Activated T-cell treated with anti-CD3 and anti-CD28 coated beads, Interleukin-2, amount 50 U/mL, for 24 hours (primary cell): ENCODE results near the gene MFAP3L.

Experiments
- DNase-seq: peaks from one replicate; pipeline ENCODE4 v3.0.0-alpha.2; 2020
- H3K27ac Mint-ChIP-seq: 2 replicates; pipeline ENCODE4 v1.8.0; 2020; ENCODE audit warnings: mild to moderate bottlenecking, mixed read lengths
- H3K27me3 Mint-ChIP-seq: 2 replicates; pipeline ENCODE4 v1.8.0; 2020; ENCODE audit warnings: mixed read lengths
- H3K36me3 Mint-ChIP-seq: 2 replicates; pipeline ENCODE4 v1.8.0; 2020; ENCODE audit warnings: low read depth, mixed read lengths
- H3K4me1 Mint-ChIP-seq: 2 replicates; pipeline ENCODE4 v1.8.0; 2020; ENCODE audit warnings: low read depth, mixed read lengths
- H3K4me3 Mint-ChIP-seq: 2 replicates; pipeline ENCODE4 v1.8.0; 2020; ENCODE audit warnings: mild to moderate bottlenecking, moderate library complexity, mixed read lengths
- H3K9me3 Mint-ChIP-seq: 2 replicates; pipeline ENCODE4 v1.8.0; 2020; ENCODE audit warnings: mixed read lengths

MFAP3L gene

GRCh38 chr4:170007113-170007512, 19.1 kb downstream of the MFAP3L start:
- H3K36me3 Mint-ChIP-seq: no peaks in the 10 kb centered on the region
- H3K9me3 Mint-ChIP-seq: no peaks in the 10 kb centered on the region
- DNase-seq: no peak
- H3K27me3 Mint-ChIP-seq: peaks cover 18% of the 10 kb centered on the region
- H3K4me3 Mint-ChIP-seq: no peak overlapping the region
- no peak overlapping the region for H3K27ac Mint-ChIP-seq
- peaks cover 6% of the 10 kb centered on the region for H3K4me1 Mint-ChIP-seq

DNA sequence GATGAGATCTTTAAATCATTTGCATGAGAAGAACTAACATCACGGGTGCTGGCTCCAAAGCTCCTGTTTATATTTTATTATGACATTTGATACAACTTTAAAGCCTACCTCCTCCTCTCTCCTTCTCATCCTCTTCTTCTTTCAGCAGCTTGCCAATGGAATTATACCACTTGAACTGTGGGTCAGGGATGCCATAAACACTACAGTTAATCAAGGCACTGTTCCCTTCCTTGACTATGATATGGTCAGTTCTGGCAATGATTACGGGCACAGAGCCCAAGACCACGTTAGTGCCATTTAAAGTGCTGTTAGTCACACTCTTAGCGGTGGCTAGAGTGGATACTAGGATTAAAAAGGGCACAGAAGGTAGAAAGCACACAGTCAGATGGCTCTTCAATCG, 20.7 kb downstream of the MFAP3L start:
- Mint-ChIP-seq H3K27ac (no peak overlapping the region), H3K9me3 (no peaks in the 10 kb centered on the region), H3K4me1 (peaks cover 6% of the 10 kb centered on the region), H3K36me3 (no peaks in the 10 kb centered on the region), H3K27me3 (peaks cover 18% of the 10 kb centered on the region), H3K4me3 (no peak overlapping the region)
- no peak for DNase-seq

DNA sequence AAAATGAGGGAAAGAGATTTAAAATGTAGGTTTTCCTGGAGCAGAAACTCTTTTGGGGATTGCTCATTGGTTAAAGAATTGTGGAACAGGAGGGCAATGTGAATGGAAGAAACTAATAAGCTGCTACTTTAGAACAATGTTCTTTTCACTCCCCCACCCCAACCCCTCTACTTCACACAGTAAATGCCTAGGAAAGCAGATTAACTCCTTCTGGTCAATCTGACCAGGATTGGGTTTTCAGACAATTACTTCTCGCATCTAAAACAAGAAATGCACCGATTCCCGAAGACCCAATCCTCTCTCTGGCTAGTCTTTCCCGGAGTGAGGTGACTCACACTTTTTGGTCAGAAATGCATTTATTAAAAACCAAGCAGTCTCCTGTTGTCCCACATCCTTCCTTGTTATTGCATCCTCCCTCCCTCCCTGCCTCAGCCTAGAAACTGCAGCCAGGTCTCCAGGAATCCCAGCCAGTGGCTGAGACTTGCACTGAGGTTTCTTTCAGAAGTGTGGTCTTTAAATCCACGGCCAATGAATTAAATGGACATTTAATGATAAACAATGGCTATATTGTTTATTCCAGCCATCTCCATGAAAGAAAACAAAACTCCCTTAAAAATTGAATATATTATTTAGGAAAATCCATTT, 21.4 kb downstream of the MFAP3L start:
- Mint-ChIP-seq H3K27ac (no peak overlapping the region), H3K4me3 (no peak overlapping the region), H3K9me3 (no peaks in the 10 kb centered on the region), H3K27me3 (peaks cover 14% of the 10 kb centered on the region), H3K4me1 (peaks cover 6% of the 10 kb centered on the region), H3K36me3 (no peaks in the 10 kb centered on the region)
- no peak for DNase-seq

- H3K9me3 Mint-ChIP-seq: no peaks in the 10 kb centered on the region
- DNase-seq: no peak
- H3K36me3 Mint-ChIP-seq: no peaks in the 10 kb centered on the region
- H3K27me3 Mint-ChIP-seq: peaks cover 8% of the 10 kb centered on the region
- H3K4me1 Mint-ChIP-seq: peaks cover 6% of the 10 kb centered on the region
- no peak overlapping the region for H3K4me3 Mint-ChIP-seq
- H3K27ac Mint-ChIP-seq: no peak overlapping the region
Measured at GRCh38 chr4:170003071-170004070, 22.8 kb downstream of the MFAP3L start.

- no peak for DNase-seq
- Mint-ChIP-seq H3K4me3 (no peak overlapping the region), H3K36me3 (no peaks in the 10 kb centered on the region), H3K4me1 (no peaks in the 10 kb centered on the region), H3K27ac (no peak overlapping the region), H3K27me3 (no peaks in the 10 kb centered on the region), H3K9me3 (no peaks in the 10 kb centered on the region)
Measured at GRCh38 chr4:170001745-170002267, 24.4 kb downstream of the MFAP3L start.

DNA sequence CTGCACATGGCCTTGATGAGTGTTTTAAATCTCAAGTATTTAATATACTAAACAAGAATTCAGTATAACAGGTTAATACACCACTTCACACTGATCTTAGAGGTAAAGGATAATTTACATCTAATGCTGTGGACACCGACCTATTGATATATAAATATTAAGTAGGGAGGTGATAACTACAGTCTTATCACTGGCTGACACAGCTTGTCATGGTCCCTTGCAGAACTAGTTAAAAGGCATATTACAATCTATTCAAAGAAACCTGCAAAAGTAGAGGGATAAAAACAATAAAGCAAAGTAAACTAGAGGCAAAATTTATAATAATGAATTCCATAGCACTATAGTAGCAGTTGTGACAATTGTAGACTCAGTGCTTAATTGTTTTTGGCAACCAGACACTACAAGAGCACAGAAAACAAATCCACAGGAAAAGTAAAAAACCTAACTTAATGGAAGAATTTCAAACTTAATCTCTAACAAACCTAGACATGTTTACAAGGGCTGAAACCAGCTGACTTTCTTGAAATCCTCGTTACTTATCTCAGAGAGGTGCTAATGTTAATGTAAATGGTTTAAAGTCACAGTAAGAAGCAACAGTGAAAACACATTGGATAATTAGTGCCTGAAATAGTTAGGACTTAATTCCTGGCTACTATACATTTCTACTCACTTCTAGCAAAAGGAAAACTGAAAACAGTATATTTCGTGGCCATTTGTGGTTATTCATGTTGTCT, 25.0 kb downstream of the MFAP3L start:
- Mint-ChIP-seq H3K36me3 (no peaks in the 10 kb centered on the region), H3K9me3 (no peaks in the 10 kb centered on the region), H3K27ac (no peak overlapping the region), H3K4me3 (no peak overlapping the region), H3K4me1 (no peaks in the 10 kb centered on the region), H3K27me3 (no peaks in the 10 kb centered on the region)
- no peak for DNase-seq

DNA sequence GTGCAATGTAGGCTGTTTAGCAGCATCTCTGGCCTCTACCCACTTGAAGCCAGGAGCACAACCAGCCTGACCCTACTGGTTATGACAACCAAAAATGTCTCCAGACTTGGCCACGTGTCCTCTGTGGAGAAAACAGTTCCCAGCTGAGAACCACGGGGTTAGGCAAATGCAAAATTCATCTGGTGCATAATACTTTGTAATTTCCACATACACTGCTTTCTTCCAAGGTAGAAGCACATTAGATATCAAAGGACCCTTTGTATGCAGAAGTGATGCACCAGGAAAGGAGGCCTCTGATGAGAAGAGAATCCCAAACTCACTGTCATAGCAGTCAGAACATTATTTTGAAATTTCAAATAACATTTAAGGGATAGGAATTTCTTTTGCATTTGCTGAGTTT, 26.3 kb downstream of the MFAP3L start:
- Mint-ChIP-seq H3K4me3 (no peak overlapping the region), H3K27me3 (no peaks in the 10 kb centered on the region), H3K9me3 (no peaks in the 10 kb centered on the region), H3K36me3 (no peaks in the 10 kb centered on the region), H3K4me1 (no peaks in the 10 kb centered on the region), H3K27ac (no peak overlapping the region)
- DNase-seq: no peak

DNA sequence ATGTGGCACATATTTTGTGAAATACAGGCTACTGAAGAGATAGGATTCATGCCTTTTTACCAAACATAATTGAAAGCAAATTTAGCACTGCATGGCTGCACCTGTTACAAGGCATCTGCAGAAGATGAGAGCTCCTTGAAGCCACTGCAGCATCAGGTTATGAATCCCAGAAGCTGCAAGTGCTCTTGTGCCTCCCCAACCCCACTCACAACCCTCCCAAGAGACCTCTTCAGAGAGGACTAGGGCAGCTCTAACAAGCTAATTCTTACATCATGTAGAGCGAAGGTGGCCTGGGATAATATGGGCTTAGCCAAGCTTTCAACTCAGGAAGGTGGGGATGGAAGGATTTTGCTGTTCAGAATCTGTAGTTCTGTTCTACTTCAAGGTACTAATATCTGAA, 27.2 kb downstream of the MFAP3L start:
- Mint-ChIP-seq H3K27me3 (no peaks in the 10 kb centered on the region), H3K4me3 (no peak overlapping the region), H3K36me3 (no peaks in the 10 kb centered on the region), H3K27ac (no peak overlapping the region), H3K9me3 (no peaks in the 10 kb centered on the region), H3K4me1 (no peaks in the 10 kb centered on the region)
- no peak for DNase-seq

GRCh38 chr4:169996379-169997240, 29.6 kb downstream of the MFAP3L start:
- H3K9me3 Mint-ChIP-seq: no peaks in the 10 kb centered on the region
- no peak overlapping the region for H3K27ac Mint-ChIP-seq
- no peaks in the 10 kb centered on the region for H3K4me1 Mint-ChIP-seq
- H3K4me3 Mint-ChIP-seq: no peak overlapping the region
- no peak for DNase-seq
- no peaks in the 10 kb centered on the region for H3K27me3 Mint-ChIP-seq
- H3K36me3 Mint-ChIP-seq: no peaks in the 10 kb centered on the region

GRCh38 chr4:169993531-169993930, 32.7 kb downstream of the MFAP3L start:
- no peaks in the 10 kb centered on the region for H3K27me3 Mint-ChIP-seq
- H3K4me3 Mint-ChIP-seq: no peak overlapping the region
- DNase-seq: no peak
- no peaks in the 10 kb centered on the region for H3K9me3 Mint-ChIP-seq
- H3K4me1 Mint-ChIP-seq: no peaks in the 10 kb centered on the region
- H3K27ac Mint-ChIP-seq: no peak overlapping the region
- no peaks in the 10 kb centered on the region for H3K36me3 Mint-ChIP-seq

- H3K9me3 Mint-ChIP-seq: no peaks in the 10 kb centered on the region
- H3K27ac Mint-ChIP-seq: no peak overlapping the region
- H3K4me1 Mint-ChIP-seq: peaks cover 8% of the 10 kb centered on the region
- no peak overlapping the region for H3K4me3 Mint-ChIP-seq
- DNase-seq: no peak
- H3K27me3 Mint-ChIP-seq: peaks cover 12% of the 10 kb centered on the region
- no peaks in the 10 kb centered on the region for H3K36me3 Mint-ChIP-seq
Measured at GRCh38 chr4:169988252-169988651, 37.9 kb downstream of the MFAP3L start.

GRCh38 chr4:169987327-169988228, 38.6 kb downstream of the MFAP3L start:
- H3K4me1 Mint-ChIP-seq: peaks cover 8% of the 10 kb centered on the region
- H3K36me3 Mint-ChIP-seq: no peaks in the 10 kb centered on the region
- DNase-seq: no peak
- peaks cover 15% of the 10 kb centered on the region for H3K27me3 Mint-ChIP-seq
- no peak overlapping the region for H3K4me3 Mint-ChIP-seq
- H3K27ac Mint-ChIP-seq: no peak overlapping the region
- H3K9me3 Mint-ChIP-seq: no peaks in the 10 kb centered on the region

DNA sequence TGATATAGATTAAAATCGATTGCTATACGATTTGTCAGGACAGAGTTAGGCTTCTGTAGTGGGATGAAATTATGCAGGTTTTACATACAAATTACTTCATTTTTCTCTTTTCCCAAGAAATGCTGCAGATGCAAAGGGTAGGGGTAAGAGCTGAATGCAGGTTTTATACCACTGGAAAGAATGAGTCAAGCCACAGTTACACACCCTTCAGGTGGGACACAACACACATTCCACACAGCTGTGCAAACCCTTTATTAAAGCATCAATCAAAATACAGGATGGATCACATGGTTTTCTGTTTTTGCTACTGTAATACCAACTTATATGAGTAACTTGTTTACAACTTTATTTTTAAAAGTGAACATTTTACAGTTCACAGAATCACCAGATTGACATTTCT, 39.8 kb downstream of the MFAP3L start:
- Mint-ChIP-seq H3K27ac (no peak overlapping the region), H3K27me3 (peaks cover 19% of the 10 kb centered on the region), H3K36me3 (no peaks in the 10 kb centered on the region), H3K9me3 (no peaks in the 10 kb centered on the region), H3K4me3 (no peak overlapping the region), H3K4me1 (peaks cover 8% of the 10 kb centered on the region)
- DNase-seq: no peak
